GM18498 (cell line): ENCODE data around the gene SPEM1.
"Not testable (repeated sequence)": the region's sequence is repeated elsewhere in the genome, so short reads cannot be mapped to it uniquely, and the experiment has no call there.

Experiments
- ATAC-seq: cut with Tn5 transposase; IDR thresholded peaks from one replicate; pipeline ENCODE4 v1.9.1; 2021; ENCODE audit warnings: mild to moderate bottlenecking, moderate library complexity; ENCODE audit not compliant: unreplicated experiment

SPEM1 gene

DNA sequence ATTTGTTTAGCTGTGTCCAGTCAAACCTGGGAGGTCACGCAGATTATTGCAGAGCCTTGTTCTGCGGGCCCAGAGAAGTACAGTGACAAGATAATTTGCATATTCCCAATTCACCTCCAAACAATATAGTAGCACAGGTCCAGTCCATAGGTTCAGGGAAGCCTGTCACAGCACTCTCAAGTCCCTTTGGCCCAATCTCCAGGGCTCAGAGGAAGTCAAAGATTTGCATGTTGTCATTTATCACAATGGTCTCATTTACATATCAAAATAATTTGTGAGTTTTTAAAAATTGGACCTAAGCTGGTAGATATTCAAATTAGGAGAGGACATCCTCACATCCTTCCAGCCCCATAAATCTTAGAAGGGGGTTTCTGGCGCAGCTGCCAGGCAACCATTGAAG is 47.4 kb downstream of the SPEM1 start:
- no peak for ATAC-seq

DNA sequence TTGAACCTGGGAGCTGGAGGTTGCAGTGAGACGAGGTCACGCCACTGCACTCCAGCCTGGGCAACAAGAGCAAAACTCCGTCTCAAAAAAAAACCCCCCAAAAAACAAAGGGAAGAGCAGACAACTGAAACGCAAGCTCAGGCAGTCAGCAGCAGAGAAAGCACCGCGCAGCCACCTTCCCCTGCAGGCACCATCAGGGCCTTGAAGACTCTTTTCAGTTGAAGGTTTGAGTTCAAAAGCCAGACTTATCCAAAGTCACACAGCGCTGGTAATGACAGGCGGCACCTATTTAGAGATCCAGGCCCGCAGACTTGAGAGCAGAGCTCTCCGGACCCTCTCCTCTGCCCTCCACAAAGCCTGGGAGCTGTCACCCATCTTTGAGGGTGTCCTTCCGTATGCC is 48.2 kb downstream of the SPEM1 start:
- no peak for ATAC-seq

DNA sequence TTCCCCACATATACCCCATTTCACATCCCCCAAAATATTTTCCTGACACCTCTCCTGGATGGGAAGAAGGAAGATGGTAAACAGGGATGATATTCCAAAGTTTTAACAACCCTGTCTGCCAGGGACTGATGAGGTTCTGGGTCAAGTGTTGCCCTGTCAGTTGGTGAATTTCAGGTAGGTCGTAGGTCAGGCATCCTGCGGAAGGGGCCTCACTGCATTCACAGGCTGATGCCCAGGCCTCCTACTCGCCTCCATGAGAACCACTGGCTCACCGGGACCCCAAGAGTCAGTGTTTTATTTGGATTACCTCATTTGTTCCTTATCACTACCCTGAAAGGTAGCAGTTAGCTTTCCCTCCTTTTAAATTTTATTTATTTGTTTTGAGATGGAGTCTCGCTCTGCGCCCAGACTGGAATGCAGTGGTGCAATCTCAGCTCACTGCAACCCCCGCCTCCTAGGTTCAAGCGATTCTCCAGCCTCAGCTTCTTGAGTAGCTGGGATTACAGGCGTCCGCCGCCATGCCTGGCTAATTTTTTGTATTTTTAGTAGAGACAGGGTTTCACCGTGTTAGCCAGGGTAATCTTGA is 48.8 kb downstream of the SPEM1 start:
- no peak for ATAC-seq

DNA sequence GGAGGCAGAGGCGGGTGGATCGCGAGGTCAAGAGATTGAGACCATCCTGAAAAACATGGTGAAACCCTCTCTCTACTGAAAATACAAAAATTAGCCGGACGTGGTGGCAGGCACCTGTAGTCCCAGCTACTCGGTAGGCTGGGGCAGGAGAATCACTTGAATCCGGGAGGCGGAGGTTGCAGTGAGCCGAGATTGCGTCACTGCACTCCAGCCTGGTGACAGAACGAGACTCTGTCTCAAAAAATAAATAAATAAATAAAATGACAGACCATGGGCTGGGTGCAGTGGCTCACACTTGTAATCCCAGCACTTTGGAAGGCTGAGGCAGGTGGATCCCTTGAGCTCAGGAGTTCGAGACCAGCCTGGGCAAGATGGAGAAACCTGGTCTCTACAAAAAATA is 49.7 kb downstream of the SPEM1 start:
- ATAC-seq: not testable (repeated sequence)

DNA sequence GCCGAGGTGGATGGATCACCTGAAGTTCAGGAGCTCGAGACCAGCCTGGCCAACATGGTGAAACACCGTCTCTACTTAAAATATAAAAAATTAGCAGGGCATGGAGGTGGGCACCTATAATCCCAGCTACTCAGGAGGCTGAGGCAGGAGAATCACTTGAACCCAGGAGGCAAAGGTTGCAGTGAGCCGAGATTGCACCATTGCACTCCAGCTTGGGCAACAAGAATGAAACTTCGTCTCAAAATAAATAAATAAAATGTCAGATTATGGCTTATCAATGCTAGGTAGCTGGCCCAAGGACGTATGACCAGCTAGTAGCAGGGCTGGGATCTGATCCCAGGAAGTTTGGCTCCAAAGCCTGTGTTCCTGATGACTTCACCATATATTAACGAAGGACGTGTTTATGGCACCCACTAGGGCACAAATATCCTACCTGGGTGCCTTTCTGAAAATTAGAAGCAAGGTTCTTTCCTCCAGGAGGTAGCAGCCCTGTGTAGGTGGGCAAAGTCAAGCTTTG is 50.4 kb downstream of the SPEM1 start:
- not testable (repeated sequence) for ATAC-seq
